Posterior vena cava (tissue), 2 donors: ENCODE results near the gene UPF3A. TPM values are rescaled to one million over a fixed set of nuclear protein-coding genes. Genes with fewer than 3 reads are reported as not detected.
"Not testable (repeated sequence)": the region's sequence is repeated elsewhere in the genome, so short reads cannot be mapped to it uniquely, and the experiment has no call there.

ENCODE experiments used
- DNase-seq: peaks from one replicate; pipeline ENCODE4 v3.0.0-alpha.2; 2020; ENCODE audit warnings: low spot score
- intact Hi-C, 2 donors: fragments of 100-400 bp; cut with DNase I; formaldehyde crosslinking; loops; one replicate each; pipeline versions ENCODE4 v1.14.1 to v1.14.2; 2022 to 2023
- long read RNA-seq, 2 donors: library from polyadenylated mRNA; unstranded; transcript quantifications; one replicate each; pipeline ENCODE4 v2.0.0, GENCODE V29; 2020 to 2021
- total RNA-seq, 2 donors: library from RNA; stranded (reverse); fragmentation: NEBNext Ultra II Directional; extraction: Animal tissue kit (Norgen Biotek cat#: 25700); gene quantifications; one replicate each; pipeline ENCODE4 v1.2.1, GENCODE V29; 2021
- donor health status: DM: yes; HTN: yes; CAD: no.
- donor health status: DM: yes; HTN: yes; CAD: no.

Gene UPF3A
- total RNA-seq, result 10 to 100 TPM; 35.2 to 36.7 TPM
- long read RNA-seq, donor 1, partial matches to known transcripts, result 11 of 27 reads
- long read RNA-seq, donor 1, other reads (novel, unspliced or antisense), result 12 of 27 reads
- long read RNA-seq, donor 2, partial matches to known transcripts, result 34 of 55 reads
- long read RNA-seq, donor 2, other reads (novel, unspliced or antisense), result 21 of 55 reads

GRCh38 chr13:114281351-114282040 lies at the start of gene UPF3A:
UPF3A (plus strand) TSS chr13:114281601; CDS start chr13:114281640, 39 bp downstream.
- intact Hi-C loops, result no loop called here
- DNase-seq, result peak; percentile 97

GRCh38 chr13:114231886-114232285 lies 49.5 kb upstream of the UPF3A start:
- DNase-seq, result no peak
- intact Hi-C loops, result loop anchor here in 1 of 2 donors (5.0 kb wide), 1 partner anchor 420 kb away; no protein-coding TSS in a partner anchor

GRCh38 chr13:114234266-114234644 lies 47.1 kb upstream of the UPF3A start:
- no peak for DNase-seq
- intact Hi-C loops, result loop anchor here in 1 of 2 donors (5.0 kb wide), 1 partner anchor 422 kb away; no protein-coding TSS in a partner anchor

GRCh38 chr13:114234645-114235421 lies 46.6 kb upstream of the UPF3A start, which contains the start of gene CDC16:
CDC16 (plus strand) TSS chr13:114234897; CDS start chr13:114235085, 188 bp downstream.
- intact Hi-C loops, result loop anchor here in 1 of 2 donors (5.0 kb wide), 1 partner anchor 423 kb away; no protein-coding TSS in a partner anchor
- peak; percentile 97 for DNase-seq

- DNase-seq, result no peak
- intact Hi-C loops, result no loop called here
These were observed 45.7 kb upstream of the UPF3A start for GRCh38 chr13:114235697-114236096.

- intact Hi-C loops, result no loop called here
- no peak for DNase-seq
These were observed 45.2 kb upstream of the UPF3A start for GRCh38 chr13:114236227-114236626.

GRCh38 chr13:114237415-114238112 lies 43.8 kb upstream of the UPF3A start:
- intact Hi-C loops, result no loop called here
- DNase-seq, result no peak

GRCh38 chr13:114241918-114242317 lies 39.5 kb upstream of the UPF3A start:
- intact Hi-C loops, result no loop called here
- no peak for DNase-seq

- intact Hi-C loops, result no loop called here
- DNase-seq, result no peak
These were observed 37.4 kb upstream of the UPF3A start for GRCh38 chr13:114243971-114244370.

- intact Hi-C loops, result loop anchor here in 1 of 2 donors (1.0 kb wide), 1 partner anchor 11 kb away; no protein-coding TSS in a partner anchor
- DNase-seq, result no peak
These were observed 36.8 kb upstream of the UPF3A start for GRCh38 chr13:114244637-114245036.

GRCh38 chr13:114248011-114248410 lies 33.4 kb upstream of the UPF3A start:
- intact Hi-C loops, result no loop called here
- DNase-seq, result no peak

GRCh38 chr13:114249077-114249476 lies 32.3 kb upstream of the UPF3A start:
- intact Hi-C loops, result no loop called here
- no peak for DNase-seq

GRCh38 chr13:114251639-114252440 lies 29.6 kb upstream of the UPF3A start:
- intact Hi-C loops, DNase-seq: not testable (repeated sequence)

- intact Hi-C loops, result no loop called here
- DNase-seq, result no peak
These were observed 24.9 kb upstream of the UPF3A start for GRCh38 chr13:114256547-114256946.

GRCh38 chr13:114257014-114257413 lies 24.4 kb upstream of the UPF3A start:
- intact Hi-C loops, result no loop called here
- no peak for DNase-seq

GRCh38 chr13:114258589-114258988 lies 22.8 kb upstream of the UPF3A start:
- intact Hi-C loops, result no loop called here
- DNase-seq, result no peak

- intact Hi-C loops, result no loop called here
- no peak for DNase-seq
These were observed 22.0 kb upstream of the UPF3A start for GRCh38 chr13:114259374-114259773.

GRCh38 chr13:114259974-114260373 lies 21.4 kb upstream of the UPF3A start:
- intact Hi-C loops, result no loop called here
- DNase-seq, result no peak

GRCh38 chr13:114260814-114261213 lies 20.6 kb upstream of the UPF3A start:
- no peak for DNase-seq

More at GRCh38 chr13:114260814-114261213, 20.6 kb upstream of the UPF3A start:
- intact Hi-C loops, result no loop called here
